HG03342 (cell line): ENCODE data around the gene IGSF21.

Experiments used
- ATAC-seq: cut with Tn5 transposase; IDR thresholded peaks from one replicate; pipeline ENCODE4 v1.9.1; 2021; ENCODE audit warnings: mild to moderate bottlenecking, moderate library complexity; ENCODE audit not compliant: unreplicated experiment

IGSF21 gene

GRCh38 chr1:18203645-18204044 is 96.0 kb downstream of the IGSF21 start:
- ATAC-seq = no peak

GRCh38 chr1:18204575-18204974 is 97.0 kb downstream of the IGSF21 start:
- no peak for ATAC-seq

- no peak for ATAC-seq
Observed at GRCh38 chr1:18205319-18205718, 97.7 kb downstream of the IGSF21 start.

- no peak for ATAC-seq
Observed at GRCh38 chr1:18211764-18212163, 104.2 kb downstream of the IGSF21 start.

- no peak for ATAC-seq
Observed at GRCh38 chr1:18217398-18218043, 109.9 kb downstream of the IGSF21 start.

GRCh38 chr1:18229625-18230024 is 122.0 kb downstream of the IGSF21 start:
- ATAC-seq = no peak

- no peak for ATAC-seq
Observed at GRCh38 chr1:18230321-18230720, 122.7 kb downstream of the IGSF21 start.

- ATAC-seq = no peak
Observed at GRCh38 chr1:18230840-18231239, 123.2 kb downstream of the IGSF21 start.

- ATAC-seq = no peak
Observed at GRCh38 chr1:18232052-18232451, 124.5 kb downstream of the IGSF21 start.

GRCh38 chr1:18233176-18233864 is 125.7 kb downstream of the IGSF21 start:
- ATAC-seq = no peak

GRCh38 chr1:18234790-18235242 is 127.2 kb downstream of the IGSF21 start:
- ATAC-seq = no peak

- no peak for ATAC-seq
Observed at GRCh38 chr1:18237371-18237770, 129.8 kb downstream of the IGSF21 start.

- no peak for ATAC-seq
Observed at GRCh38 chr1:18238190-18238589, 130.6 kb downstream of the IGSF21 start.

GRCh38 chr1:18239671-18240070 is 132.1 kb downstream of the IGSF21 start:
- ATAC-seq = no peak

GRCh38 chr1:18240906-18241305 is 133.3 kb downstream of the IGSF21 start:
- no peak for ATAC-seq

- no peak for ATAC-seq
Observed at GRCh38 chr1:18241891-18242290, 134.3 kb downstream of the IGSF21 start.

- ATAC-seq = no peak
Observed at GRCh38 chr1:18243503-18244175, 136.0 kb downstream of the IGSF21 start.

- ATAC-seq = no peak
Observed at GRCh38 chr1:18244762-18245161, 137.2 kb downstream of the IGSF21 start.

- no peak for ATAC-seq
Observed at GRCh38 chr1:18245647-18246046, 138.0 kb downstream of the IGSF21 start.

GRCh38 chr1:18246543-18246942 is 138.9 kb downstream of the IGSF21 start:
- no peak for ATAC-seq

GRCh38 chr1:18247151-18247550 is 139.6 kb downstream of the IGSF21 start:
- no peak for ATAC-seq

GRCh38 chr1:18249631-18250030 is 142.0 kb downstream of the IGSF21 start:
- no peak for ATAC-seq
